Psoas muscle (tissue), 8 donors: Measurements from ENCODE around the gene PDCD11. TPM values are rescaled to one million over a fixed set of nuclear protein-coding genes. Genes with fewer than 3 reads are reported as not detected.

Source experiments
- ATAC-seq, 4 donors: fragments of 200-7000 bp; cut with Tn5 transposase; one replicate each; pipeline ENCODE4 v1.9.1; 2020; ENCODE audit warnings: moderate library complexity in 3 of 4, mild to moderate bottlenecking in 2 of 4
- DNase-seq, 2 donors: peaks; one replicate each; pipeline ENCODE4 v3.0.0-alpha.2; 2020
- H3K27ac ChIP-seq: fragments of 200-600 bp; one replicate; pipeline ENCODE4 v1.8.0; 2022
- H3K27me3 ChIP-seq, 3 donors: fragments of 200-600 bp in 1 of 3; one replicate each; pipeline versions ENCODE4 v1.6.1 to v1.8.0; 2013 to 2022; ENCODE audit warnings: low read length in 2 of 3, mild to moderate bottlenecking in 2 of 3, moderate library complexity in 1 of 3; ENCODE audit not compliant: insufficient read depth in 3 of 3
- H3K36me3 ChIP-seq, 2 donors: fragments of 200-600 bp in 1 of 2; one replicate each; pipeline versions ENCODE4 v1.6.1 to v1.8.0; 2013 to 2022; ENCODE audit warnings: low read depth in 1 of 2, mild to moderate bottlenecking in 1 of 2, moderate library complexity in 1 of 2; ENCODE audit not compliant: insufficient read depth in 1 of 2
- H3K4me1 ChIP-seq: fragments of 200-600 bp; one replicate; pipeline ENCODE4 v1.8.0; 2022
- H3K4me3 ChIP-seq: fragments of 200-600 bp; one replicate; pipeline ENCODE4 v1.8.0; 2022; ENCODE audit warnings: mild to moderate bottlenecking
- H3K9me3 ChIP-seq: fragments of 200-600 bp; one replicate; pipeline ENCODE4 v1.8.0; 2022
- WGBS, 3 donors: extraction: QIAGEN DNeasy Blood & Tissue Kit; methylation state at CpG; one replicate each; pipeline versions ENCODE4 v1.1.6 to v1.1.7; 2013; 5-methylcytosine and 5-hydroxymethylcytosine counted together
- intact Hi-C, 2 donors: fragments of 100-400 bp; cut with DNase I; formaldehyde crosslinking; loops; one replicate each; pipeline versions ENCODE4 v1.11.0 to v1.14.2; 2022
- polyA plus RNA-seq, 3 donors: library from polyadenylated mRNA; stranded (reverse); fragments of 200-250 nt; gene quantifications; one replicate each; pipeline ENCODE4 v1.2.3, GENCODE V29; 2013
- total RNA-seq, 4 donors: library from RNA; stranded (reverse); fragmentation: NEBNext Ultra II Directional in 2 of 4; extraction: Animal tissue kit (Norgen Biotek cat#: 25700) in 2 of 4; gene quantifications; one replicate each; pipeline versions ENCODE4 v1.2.1 to v1.2.4, GENCODE V29; 2021 to 2023
- TF ChIP-seq, protein P1 (sequence below): fragments of 200-600 bp; IDR thresholded peaks from one replicate; pipeline ENCODE4 v1.8.0; 2022; ENCODE audit warnings: antibody characterized with exemption
- donor health status: healthy with polysubstance abuse.
- donor health status: DM: no; HTN: no; CAD: no; lungs with moderate emphysema.
- donor health status: Bipolar disorder and iron deficiency.
- donor health status: healthy.
- donor health status: DM: yes; HTN: yes; CAD: no.
- donor health status: DM: no; HTN: no; CAD: no.
- donor health status: DM: no; HTN: no; CAD: no.
- donor health status: DM: yes; HTN: yes; CAD: no.

Gene PDCD11
- total and polyA plus RNA-seq, 7 donors, result 13.1 to 34.7 (median 24.1) TPM

DNA sequence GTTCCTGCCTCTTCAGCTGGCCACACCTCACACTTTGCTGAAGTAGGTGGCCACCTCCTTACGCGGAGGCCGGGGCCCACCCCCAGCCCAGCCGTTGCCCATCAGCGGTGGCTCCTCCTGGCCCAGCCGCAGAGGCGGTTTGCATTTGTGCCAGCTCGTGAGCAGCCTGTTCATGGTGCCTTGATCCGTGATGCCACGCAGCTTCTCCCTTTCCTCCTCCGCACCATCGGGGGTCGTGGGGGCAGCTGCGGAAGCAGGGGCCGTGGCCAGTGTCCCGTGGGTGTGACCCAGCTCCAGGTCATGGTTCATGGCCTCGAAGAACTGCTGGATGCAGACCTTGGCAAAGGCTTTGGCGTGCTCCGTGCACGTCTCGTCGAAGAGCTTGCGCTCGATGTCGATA is 58.8 kb downstream of the PDCD11 start:
- H3K27ac ChIP-seq, result no peak overlapping the region
- H3K9me3 ChIP-seq, result no peaks in the 10 kb centered on the region
- H3K4me1 ChIP-seq, result peaks cover 5% of the 10 kb centered on the region
- H3K4me3 ChIP-seq, result no peak overlapping the region
- ATAC-seq (no peak), DNase-seq (peak in 1 of 2 donors; percentile 38)
- no peaks in the 10 kb centered on the region for H3K36me3 ChIP-seq
- 77 to 78% (median 77%) methylated on average over 22 to 25 of the region's 25 CpGs for WGBS, 3 donors
- peaks cover 0 to 7% (median 0%) of the 10 kb centered on the region in 3 donors for H3K27me3 ChIP-seq
- TF ChIP-seq, protein P1, sequence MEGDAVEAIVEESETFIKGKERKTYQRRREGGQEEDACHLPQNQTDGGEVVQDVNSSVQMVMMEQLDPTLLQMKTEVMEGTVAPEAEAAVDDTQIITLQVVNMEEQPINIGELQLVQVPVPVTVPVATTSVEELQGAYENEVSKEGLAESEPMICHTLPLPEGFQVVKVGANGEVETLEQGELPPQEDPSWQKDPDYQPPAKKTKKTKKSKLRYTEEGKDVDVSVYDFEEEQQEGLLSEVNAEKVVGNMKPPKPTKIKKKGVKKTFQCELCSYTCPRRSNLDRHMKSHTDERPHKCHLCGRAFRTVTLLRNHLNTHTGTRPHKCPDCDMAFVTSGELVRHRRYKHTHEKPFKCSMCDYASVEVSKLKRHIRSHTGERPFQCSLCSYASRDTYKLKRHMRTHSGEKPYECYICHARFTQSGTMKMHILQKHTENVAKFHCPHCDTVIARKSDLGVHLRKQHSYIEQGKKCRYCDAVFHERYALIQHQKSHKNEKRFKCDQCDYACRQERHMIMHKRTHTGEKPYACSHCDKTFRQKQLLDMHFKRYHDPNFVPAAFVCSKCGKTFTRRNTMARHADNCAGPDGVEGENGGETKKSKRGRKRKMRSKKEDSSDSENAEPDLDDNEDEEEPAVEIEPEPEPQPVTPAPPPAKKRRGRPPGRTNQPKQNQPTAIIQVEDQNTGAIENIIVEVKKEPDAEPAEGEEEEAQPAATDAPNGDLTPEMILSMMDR, result no peak
- intact Hi-C loops, result no loop called here

DNA sequence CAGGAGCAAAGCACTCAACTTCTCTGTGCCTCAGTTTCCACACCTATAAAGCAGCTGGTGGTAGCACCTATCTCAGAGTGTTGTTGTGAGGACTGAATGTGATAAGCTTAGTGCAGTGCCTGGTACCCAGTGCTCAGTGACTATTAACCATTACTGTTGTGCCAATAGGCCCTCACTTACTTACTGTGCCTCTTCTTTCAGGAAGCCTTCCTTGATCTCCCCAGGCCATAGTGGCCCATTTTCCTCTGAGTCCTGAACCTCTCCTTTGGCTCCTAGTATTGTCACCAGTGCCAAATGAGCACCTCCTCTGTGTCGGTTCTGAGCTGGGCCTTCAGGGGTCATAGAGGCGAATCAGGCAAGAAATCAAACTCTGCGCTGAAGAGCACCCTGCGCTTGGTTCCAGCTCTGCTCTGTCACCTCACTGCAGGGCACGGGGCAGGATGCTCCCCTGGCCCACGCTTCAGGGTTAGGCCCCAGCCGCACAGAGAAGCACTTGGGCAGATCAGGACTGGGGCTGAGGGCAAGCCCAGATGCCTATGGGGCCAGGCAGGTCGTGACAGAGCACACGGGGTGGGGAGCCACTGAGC is 59.7 kb downstream of the PDCD11 start:
- Histone ChIP-seq H3K27ac (no peak overlapping the region), H3K9me3 (no peaks in the 10 kb centered on the region), H3K36me3 (no peaks in the 10 kb centered on the region), H3K4me3 (no peak overlapping the region), H3K4me1 (no peaks in the 10 kb centered on the region), H3K27me3 (peaks cover 0 to 7% (median 0%) of the 10 kb centered on the region in 3 donors)
- ATAC-seq, result no peak
- intact Hi-C loops, result no loop called here
- WGBS, 3 donors, result 87 to 95% (median 90%) methylated on average over 9 of the region's 9 CpGs
- no peak for DNase-seq
- TF ChIP-seq, protein P1, result no peak

DNA sequence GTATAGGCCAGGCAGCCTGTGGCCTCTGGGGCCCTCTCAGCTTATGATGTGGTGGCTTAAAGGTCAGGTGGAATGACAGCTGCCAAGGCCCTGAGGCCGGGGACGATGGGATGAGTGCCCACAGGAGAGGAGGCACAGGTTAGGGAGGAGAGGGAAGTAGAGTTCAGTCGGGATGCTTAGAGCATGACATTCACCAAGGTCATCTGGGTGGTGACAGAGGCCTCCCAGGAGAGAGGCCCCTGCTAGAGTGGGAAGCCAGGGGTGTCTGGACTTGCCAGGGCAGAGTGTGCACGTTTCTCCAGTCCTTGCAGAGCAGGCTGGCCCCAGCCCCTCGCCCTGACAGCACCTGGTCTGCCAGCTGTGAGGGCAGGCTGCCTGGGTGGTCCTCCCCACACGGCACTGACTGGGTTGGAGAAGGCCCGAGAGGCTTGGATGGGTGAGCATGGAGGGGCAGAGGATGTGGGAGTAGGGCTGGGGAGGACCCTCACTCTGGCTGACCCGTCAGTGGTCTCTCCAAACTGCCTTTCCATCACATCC is 60.8 kb downstream of the PDCD11 start:
- intact Hi-C loops, result no loop called here
- WGBS, 3 donors, result 59 to 83% (median 75%) methylated on average over 8 of the region's 8 CpGs
- H3K9me3 ChIP-seq, result no peaks in the 10 kb centered on the region

DNA sequence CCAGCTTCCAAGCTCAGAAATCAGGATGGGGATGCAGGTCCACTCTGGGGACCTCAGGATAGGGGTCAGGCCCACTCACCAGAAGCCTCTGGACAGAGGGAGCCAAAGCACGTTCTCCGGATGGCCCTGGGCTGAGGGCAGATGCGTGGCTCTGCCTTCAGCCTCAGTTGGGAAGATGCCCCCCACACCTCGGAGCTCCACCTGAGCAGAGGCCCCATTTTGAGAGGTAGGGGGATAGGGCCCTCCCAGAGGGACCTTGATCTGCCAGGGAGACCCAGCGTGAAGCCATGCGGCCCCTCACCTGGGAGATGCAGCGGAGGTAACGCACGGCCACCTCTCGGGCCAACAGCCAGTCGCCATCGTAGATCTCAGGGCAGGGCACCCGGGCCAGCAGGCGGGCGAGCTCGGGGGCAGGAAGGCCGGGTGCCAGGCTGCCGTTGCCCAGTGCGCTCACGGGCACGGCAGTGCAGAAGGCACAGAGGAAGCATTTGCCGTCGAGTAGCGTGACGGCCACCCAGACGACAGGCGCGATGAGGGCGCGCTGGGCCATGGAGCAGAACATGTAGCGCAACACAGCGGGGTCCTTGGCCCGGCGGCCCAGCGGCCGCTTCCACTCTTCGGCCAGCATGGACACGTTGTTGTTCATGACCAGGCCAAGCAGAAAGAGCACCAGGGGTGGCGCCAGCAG is 61.6 kb downstream of the PDCD11 start:
- DNase-seq, result peak in 1 of 2 donors; percentile 46
- TF ChIP-seq, protein P1, result no peak
- no peaks in the 10 kb centered on the region for H3K36me3 ChIP-seq
- 95 to 98% (median 95%) methylated on average over 39 of the region's 39 CpGs for WGBS, 3 donors
- H3K27me3 ChIP-seq, result no peaks in the 10 kb centered on the region
- H3K4me3 ChIP-seq, result no peak overlapping the region
- H3K27ac ChIP-seq, result no peak overlapping the region
- H3K4me1 ChIP-seq, result no peaks in the 10 kb centered on the region
- intact Hi-C loops, result no loop called here
- ATAC-seq, result no peak
- no peaks in the 10 kb centered on the region for H3K9me3 ChIP-seq

More for the DNA sequence above, 60.8 kb downstream of the PDCD11 start:
- H3K27ac ChIP-seq, result no peak overlapping the region
- DNase-seq, result no peak
- H3K27me3 ChIP-seq, result peaks cover 0 to under 1% (median 0%) of the 10 kb centered on the region in 3 donors
- no peaks in the 10 kb centered on the region for H3K36me3 ChIP-seq
- no peak overlapping the region for H3K4me3 ChIP-seq
- TF ChIP-seq, protein P1, result no peak
- ATAC-seq, result no peak
- H3K4me1 ChIP-seq, result no peaks in the 10 kb centered on the region
